ENCODE results near the gene GJC1.
"Not testable (repeated sequence)": the region's sequence is repeated elsewhere in the genome, so short reads cannot be mapped to it uniquely, and the experiment has no call there.

Gene GJC1

DNA sequence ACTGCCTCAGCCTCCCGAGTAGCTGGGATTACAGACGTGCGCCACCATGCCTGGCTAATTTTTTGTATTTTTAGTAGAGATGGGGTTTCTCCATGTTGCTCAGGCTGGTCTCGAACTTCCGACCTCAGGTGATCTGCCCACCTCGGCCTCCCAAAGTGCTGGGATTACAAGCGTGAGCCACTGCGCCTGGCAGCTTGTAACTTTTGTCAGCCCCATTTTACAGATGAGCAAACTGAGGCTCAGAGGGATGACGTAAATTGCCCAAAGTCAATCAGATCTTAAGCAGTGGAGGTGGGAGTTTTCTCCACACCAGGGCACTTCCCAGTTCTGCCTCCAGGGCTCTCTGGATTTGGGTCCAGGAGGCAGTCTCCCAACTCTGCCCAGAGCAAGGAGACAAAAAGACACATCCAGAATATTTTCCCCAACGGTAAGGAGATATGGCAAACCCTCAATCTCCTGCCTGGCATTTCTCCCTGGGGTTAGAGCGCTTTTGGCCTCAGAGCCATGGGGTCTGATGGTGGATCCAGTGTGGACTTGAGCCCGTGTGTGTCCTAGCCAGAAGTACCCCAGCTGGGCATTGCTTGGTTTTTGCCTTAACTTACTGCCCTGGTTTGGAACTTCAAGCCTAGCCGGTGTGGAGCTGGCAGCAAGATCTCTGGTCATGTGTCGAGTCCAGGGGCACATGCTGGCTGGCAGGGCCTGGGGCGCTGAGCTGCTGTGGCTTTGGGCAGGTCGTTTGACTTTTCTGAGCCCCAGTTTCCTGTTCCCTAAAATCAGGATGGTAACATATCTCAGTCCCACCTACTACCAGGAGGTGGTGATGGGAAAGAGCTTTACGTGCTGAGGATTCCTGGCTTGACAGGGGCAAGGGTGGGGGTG, 67.9 kb downstream of the GJC1 start:
- Histone ChIP-seq H3K27me3 (ENCODE audit: low read depth) (no peaks in the 10 kb centered on the region), H3K4me1 (peaks cover 7% of the 10 kb centered on the region), H3K4me3 (no peak overlapping the region), H3K36me3 (replicated peaks) (no peaks in the 10 kb centered on the region), H3K9me3 (no peaks in the 10 kb centered on the region)
- in situ Hi-C loops (cut with MboI; ENCODE audit: low sequenced_read_pairs) = no loop called here
- no peak for DNase-seq (ENCODE audit: low spot score in 2 of 2)

DNA sequence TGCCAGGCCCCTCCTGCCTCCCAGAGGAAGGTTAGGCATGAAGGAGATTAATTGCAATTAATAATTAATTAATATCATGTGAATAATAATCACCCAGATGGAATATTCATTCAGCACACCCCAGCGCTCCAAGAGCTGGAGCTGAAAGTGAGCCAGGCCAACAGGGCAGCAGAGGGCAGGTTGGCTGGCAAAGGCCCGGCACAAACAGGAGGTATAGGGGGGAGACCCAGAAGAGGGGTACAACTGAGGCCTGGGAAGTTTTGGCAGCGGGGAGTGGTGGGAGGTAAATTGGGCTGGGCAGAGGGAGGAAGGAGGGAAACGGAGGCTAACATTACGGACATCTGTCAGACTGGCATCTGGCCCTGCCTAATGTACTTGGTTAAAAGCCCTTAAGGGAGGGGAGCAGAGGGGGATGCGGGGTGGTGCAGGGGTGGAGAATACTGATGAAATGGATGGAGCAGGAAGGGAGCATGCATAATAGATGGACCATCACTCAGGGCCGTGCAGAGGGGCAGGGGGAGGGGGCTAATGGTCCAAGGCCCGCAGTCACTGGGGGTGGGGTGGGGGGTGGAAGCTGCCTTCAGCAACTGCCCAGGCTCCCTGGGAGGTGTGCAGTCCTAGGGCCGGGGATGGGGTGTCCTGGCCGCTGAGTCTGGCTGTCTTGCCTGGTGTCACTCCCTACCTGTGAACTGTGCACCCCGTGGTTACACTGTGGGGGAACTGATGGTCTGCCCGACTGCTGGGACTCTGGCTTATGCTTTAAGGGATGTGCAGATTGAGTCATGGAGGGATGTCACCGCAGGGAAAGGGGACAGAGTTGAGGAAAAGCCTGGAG, 69.4 kb downstream of the GJC1 start:
- in situ Hi-C loops (cut with MboI; ENCODE audit: low sequenced_read_pairs) = no loop called here
- H3K4me3 ChIP-seq = no peak overlapping the region
- DNase-seq (ENCODE audit: low spot score in 2 of 2) = no peak
- peaks cover 7% of the 10 kb centered on the region for H3K4me1 ChIP-seq
- H3K9me3 ChIP-seq = no peaks in the 10 kb centered on the region
- H3K27me3 ChIP-seq (ENCODE audit: low read depth) = no peaks in the 10 kb centered on the region
- no peaks in the 10 kb centered on the region for H3K36me3 ChIP-seq (replicated peaks)

DNA sequence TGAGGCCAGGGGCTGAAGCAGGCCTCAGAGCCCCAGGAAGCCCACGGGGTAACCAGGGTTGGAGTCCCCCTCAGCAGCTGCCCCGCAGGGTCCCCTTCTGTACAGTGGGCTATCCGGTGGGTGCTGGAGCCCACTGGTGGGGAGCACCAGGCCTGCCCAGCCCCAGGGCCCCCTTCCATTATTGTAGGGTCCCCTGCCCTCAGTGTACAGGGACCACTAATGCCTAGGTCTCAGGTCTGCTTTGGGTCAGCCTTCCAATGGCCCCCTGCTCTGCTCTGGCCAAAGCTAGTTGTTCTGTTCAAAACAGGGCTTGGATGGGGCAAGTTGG, 70.2 kb downstream of the GJC1 start:
- Histone ChIP-seq H3K9me3 (no peaks in the 10 kb centered on the region), H3K27me3 (ENCODE audit: low read depth) (no peaks in the 10 kb centered on the region), H3K4me1 (peaks cover 7% of the 10 kb centered on the region), H3K4me3 (peak overlapping the region; percentile 56), H3K36me3 (replicated peaks) (no peaks in the 10 kb centered on the region)
- DNase-seq (ENCODE audit: low spot score in 2 of 2) = no peak
- in situ Hi-C loops (cut with MboI; ENCODE audit: low sequenced_read_pairs) = no loop called here

- Histone ChIP-seq H3K9me3 (no peaks in the 10 kb centered on the region), H3K4me3 (peak overlapping the region; percentile 56), H3K36me3 (replicated peaks) (no peaks in the 10 kb centered on the region), H3K27me3 (ENCODE audit: low read depth) (no peaks in the 10 kb centered on the region), H3K4me1 (peaks cover 7% of the 10 kb centered on the region)
- peak in 1 of 2 experiments; percentile 54 for DNase-seq (ENCODE audit: low spot score in 2 of 2)
- in situ Hi-C loops (cut with MboI; ENCODE audit: low sequenced_read_pairs) = no loop called here
Observed at GRCh38 chr17:44759086-44759915, 70.8 kb downstream of the GJC1 start.

DNA sequence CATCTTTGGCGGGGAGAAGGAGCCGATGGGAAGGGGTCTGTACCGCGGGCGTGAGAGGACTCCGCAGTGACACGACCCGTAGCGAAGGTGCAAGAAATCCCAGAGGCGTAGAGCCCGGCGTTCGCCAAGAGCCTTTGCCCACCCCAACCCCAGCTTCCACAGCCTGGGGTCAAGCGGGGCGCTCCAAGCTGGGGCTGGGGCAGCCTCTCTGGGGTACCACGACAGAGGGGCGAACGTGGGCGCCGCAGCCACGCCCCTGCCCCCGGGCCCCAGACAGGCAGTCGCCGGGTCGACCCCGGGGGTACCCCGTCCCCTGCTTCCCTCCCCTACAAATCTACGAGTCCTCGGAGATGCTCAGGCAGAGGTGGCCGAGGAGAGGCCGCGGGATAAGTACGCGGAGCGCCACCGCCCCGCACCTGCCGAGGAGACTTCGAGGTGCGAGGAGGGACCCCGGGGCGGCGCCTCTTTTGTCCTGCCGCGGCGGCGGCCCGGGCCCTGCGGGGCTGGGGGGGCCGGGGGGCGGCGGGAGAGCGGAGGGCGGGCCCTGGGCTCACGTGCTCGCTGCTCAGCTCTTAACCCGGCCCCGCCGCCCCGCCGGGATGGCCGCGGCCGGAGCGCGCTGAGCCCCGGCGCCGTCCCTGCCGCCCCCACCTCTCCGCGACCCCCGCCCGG, 71.5 kb downstream of the GJC1 start, which contains the start of gene ADAM11:
Gene ADAM11 (plus strand): TSS at position 575 of the 672 bp plus-strand sequence. CDS start 212 bp downstream, outside the sequence.
- in situ Hi-C loops (cut with MboI; ENCODE audit: low sequenced_read_pairs) = no loop called here
- Histone ChIP-seq H3K4me3 (peak within 1 kb of the TSS; percentile 56), H3K36me3 (replicated peaks) (no peaks in the 10 kb centered on the region), H3K9me3 (no peaks in the 10 kb centered on the region), H3K4me1 (peaks cover 7% of the 10 kb centered on the region), H3K27me3 (ENCODE audit: low read depth) (no peaks in the 10 kb centered on the region)
- peak in 1 of 2 experiments; percentile 54 for DNase-seq (ENCODE audit: low spot score in 2 of 2)

- no peak overlapping the region; the same call in 1 of the 2 replicates for H3K4me3 ChIP-seq
- in situ Hi-C loops (cut with MboI; ENCODE audit: low sequenced_read_pairs) = no loop called here
- no peak for DNase-seq (ENCODE audit: low spot score in 2 of 2)
Observed at GRCh38 chr17:44757918-44758413, 72.1 kb downstream of the GJC1 start.

DNA sequence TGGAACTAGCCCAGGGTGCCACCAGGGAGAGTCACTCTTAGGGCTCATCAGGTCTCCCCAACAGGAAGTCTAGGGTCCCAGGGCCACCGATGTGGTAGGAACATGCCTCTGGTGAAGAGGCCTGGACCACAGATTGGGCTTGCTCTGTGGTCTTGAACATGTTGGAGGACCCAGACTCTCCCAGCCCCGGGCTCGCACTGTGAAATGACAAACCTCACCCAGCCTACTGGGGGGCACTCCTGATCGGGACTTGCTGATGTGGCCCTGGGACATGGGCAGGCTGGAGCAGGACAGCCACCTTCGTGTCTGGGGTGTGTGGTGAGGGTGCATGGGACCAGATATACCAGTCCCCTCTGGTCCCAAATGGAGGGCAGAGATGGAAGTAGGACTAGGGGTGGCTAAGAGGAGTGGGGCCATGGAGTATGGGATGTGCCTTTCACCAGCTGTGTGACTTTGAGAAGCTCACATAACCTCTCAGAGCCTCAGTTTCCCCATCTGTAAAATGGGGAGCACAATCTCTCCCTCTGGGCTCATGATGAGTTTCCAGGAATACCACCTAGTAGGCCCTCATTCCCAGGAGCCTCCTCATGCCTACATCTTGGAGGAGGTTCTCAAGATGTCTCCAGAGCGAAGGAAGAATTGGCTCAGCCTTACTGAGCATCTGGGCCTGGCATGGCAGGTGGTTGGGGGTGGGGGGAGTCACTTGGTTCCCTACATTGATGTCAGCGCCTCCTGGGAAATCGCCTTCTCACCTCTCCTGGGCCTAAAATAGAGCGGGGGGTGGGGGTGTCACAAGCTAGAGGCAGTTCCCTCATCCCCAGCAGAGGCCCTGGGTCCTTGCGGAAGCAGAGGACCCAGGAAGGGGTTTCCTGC, 72.8 kb downstream of the GJC1 start:
- no peaks in the 10 kb centered on the region for H3K27me3 ChIP-seq (ENCODE audit: low read depth)
- in situ Hi-C loops (cut with MboI; ENCODE audit: low sequenced_read_pairs) = no loop called here
- H3K4me1 ChIP-seq = peaks cover 7% of the 10 kb centered on the region
- H3K36me3 ChIP-seq (replicated peaks) = no peaks in the 10 kb centered on the region
- no peaks in the 10 kb centered on the region for H3K9me3 ChIP-seq
- no peak overlapping the region for H3K4me3 ChIP-seq
- DNase-seq (ENCODE audit: low spot score in 2 of 2) = no peak

More at GRCh38 chr17:44757918-44758413, 72.1 kb downstream of the GJC1 start:
- H3K9me3 ChIP-seq = no peaks in the 10 kb centered on the region
- H3K4me1 ChIP-seq = peaks cover 7% of the 10 kb centered on the region
- H3K27me3 ChIP-seq (ENCODE audit: low read depth) = no peaks in the 10 kb centered on the region
- no peaks in the 10 kb centered on the region for H3K36me3 ChIP-seq (replicated peaks)

DNA sequence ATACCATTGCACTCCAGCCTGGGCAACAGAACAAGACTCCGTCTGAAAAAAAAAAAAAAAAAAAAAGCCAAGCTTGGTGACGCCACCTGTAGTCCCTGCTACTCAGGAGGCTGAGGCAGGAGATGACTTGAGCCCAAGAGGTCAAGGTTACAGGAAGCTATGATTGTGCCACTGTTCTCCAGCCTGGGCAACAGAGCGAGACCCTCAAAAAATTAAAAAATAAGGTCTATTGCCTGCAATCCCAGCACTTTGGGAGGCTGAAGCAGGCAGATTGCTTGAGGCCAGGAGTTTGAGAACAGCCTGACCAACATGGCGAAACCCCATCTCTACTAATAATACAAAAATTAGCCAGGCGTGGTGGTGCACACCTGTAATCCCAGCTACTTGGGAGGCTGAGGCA, 74.9 kb downstream of the GJC1 start:
- H3K4me1 ChIP-seq; DNase-seq (ENCODE audit: low spot score in 2 of 2): not testable (repeated sequence)

DNA sequence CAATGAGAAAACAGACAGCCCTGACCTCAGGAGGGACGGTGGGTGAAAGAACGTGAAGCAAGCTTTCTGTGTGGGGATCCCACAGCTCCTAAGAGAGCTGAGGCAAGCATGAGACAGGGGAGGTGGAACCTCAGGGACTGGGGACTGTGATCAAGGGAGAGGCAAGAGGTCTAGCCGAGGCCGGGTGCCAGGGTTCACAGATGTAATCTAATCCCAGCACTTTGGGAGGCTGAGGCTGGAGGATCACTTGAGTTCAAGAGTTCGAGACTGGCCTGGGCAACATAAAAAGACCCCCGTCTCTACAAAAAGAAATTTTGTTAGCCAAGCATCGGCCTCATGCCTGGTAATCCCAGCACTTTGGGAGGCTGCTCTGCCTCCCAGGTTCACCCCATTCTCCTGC, 75.8 kb downstream of the GJC1 start:
- H3K4me3 ChIP-seq = no peak overlapping the region
- DNase-seq (ENCODE audit: low spot score in 2 of 2) = no peak
- H3K9me3 ChIP-seq = no peaks in the 10 kb centered on the region
- no peaks in the 10 kb centered on the region; the same call in 1 of the 2 replicates for H3K4me1 ChIP-seq
- no peaks in the 10 kb centered on the region for H3K27me3 ChIP-seq (ENCODE audit: low read depth)
- peaks cover 21% of the 10 kb centered on the region for H3K36me3 ChIP-seq (replicated peaks)
- in situ Hi-C loops (cut with MboI; ENCODE audit: low sequenced_read_pairs) = no loop called here

More for the DNA sequence above, 74.9 kb downstream of the GJC1 start:
- H3K9me3 ChIP-seq; H3K4me3 ChIP-seq; H3K27me3 ChIP-seq (ENCODE audit: low read depth); in situ Hi-C loops (cut with MboI; ENCODE audit: low sequenced_read_pairs): not testable (repeated sequence)
- H3K36me3 ChIP-seq (replicated peaks) = peaks cover 17% of the 10 kb centered on the region; the same call in 1 of the 2 replicates

DNA sequence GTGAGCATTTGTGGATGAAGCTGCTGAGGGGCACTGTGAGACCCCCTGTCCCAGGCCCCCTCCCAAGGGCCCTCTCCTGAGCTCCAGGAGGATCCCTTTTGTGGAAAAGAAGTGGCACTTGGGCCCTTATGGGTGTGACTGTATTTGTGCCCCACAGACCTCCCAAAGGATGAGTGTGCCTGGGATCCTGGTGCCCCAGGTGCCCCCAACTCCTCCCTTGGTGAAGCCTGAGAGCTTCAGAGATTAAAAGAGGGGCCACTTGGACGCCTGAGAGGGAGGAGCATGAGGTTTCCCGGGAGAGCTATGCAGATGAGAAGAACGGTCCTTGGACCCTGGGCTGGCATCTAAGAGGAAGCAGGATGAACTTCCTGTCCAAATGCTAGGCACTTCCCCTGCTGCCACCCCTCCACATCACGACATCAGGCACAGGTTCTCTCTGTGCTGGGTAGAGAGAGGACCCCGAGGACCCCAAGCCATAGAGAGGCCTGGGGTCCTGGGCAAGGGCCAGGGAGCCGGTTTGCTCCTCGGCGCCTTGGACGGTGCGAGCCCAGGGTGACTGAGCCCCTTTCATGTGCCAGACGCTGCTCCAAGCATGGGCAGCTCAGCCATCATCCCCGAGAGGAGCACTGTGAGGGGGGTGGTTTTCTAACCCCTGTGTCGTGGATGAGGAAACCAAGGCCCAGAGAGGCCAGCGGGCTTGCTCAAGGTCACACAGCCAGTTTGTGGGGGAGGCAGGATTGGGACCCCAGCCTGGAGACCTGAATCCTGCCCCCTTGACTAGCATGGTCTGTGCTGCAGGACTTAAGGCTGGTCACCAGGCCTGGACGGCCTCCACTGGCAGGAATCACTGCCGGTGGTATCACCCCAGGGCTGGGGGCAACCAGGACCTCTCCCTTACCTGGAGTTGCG, 76.9 kb downstream of the GJC1 start:
- peaks cover 28% of the 10 kb centered on the region for H3K36me3 ChIP-seq (replicated peaks)
- H3K27me3 ChIP-seq (ENCODE audit: low read depth) = no peaks in the 10 kb centered on the region
- no peak for DNase-seq (ENCODE audit: low spot score in 2 of 2)
- no peaks in the 10 kb centered on the region for H3K9me3 ChIP-seq
- H3K4me3 ChIP-seq = no peak overlapping the region
- in situ Hi-C loops (cut with MboI; ENCODE audit: low sequenced_read_pairs) = no loop called here
- H3K4me1 ChIP-seq = no peaks in the 10 kb centered on the region; the same call in 1 of the 2 replicates

DNA sequence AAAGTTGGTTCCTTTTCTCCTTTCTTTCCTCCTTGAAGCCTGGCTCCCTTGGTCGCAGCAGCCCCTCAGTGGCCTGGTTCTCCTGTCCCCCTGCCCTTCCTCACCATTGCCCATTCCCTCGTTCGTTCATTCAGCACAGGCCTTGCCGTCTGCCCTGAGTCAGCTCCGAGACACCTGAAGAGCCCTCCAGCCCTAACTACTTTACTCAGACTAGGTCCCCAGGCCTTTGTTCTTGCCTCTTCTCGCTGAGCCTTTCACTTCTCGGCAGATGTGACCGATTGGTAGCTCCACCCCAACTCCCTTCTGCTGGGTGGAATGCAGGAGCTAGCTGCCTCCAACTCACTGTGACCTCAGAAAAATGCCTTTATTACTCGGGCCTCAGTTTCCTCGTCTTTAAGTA, 78.3 kb downstream of the GJC1 start:
- Histone ChIP-seq H3K9me3 (no peaks in the 10 kb centered on the region), H3K4me3 (no peak overlapping the region), H3K4me1 (no peaks in the 10 kb centered on the region), H3K36me3 (replicated peaks) (peaks cover 42% of the 10 kb centered on the region), H3K27me3 (ENCODE audit: low read depth) (no peaks in the 10 kb centered on the region)
- DNase-seq (ENCODE audit: low spot score in 2 of 2) = no peak
- in situ Hi-C loops (cut with MboI; ENCODE audit: low sequenced_read_pairs) = no loop called here
